Measurements from ENCODE around the gene UGT2B7.
"Not testable (repeated sequence)": the region's sequence is repeated elsewhere in the genome, so short reads cannot be mapped to it uniquely, and the experiment has no call there.

The UGT2B7 gene

GRCh38 chr4:69089388-69089787 is 6.9 kb upstream of the UGT2B7 start:
- DNase-seq = no peak

GRCh38 chr4:69092190-69092589 is 4.1 kb upstream of the UGT2B7 start:
- no peak for DNase-seq

- DNase-seq = no peak
Measured at GRCh38 chr4:69092980-69093568, 3.2 kb upstream of the UGT2B7 start.

GRCh38 chr4:69093681-69094080 is 2.6 kb upstream of the UGT2B7 start:
- DNase-seq = no peak

- DNase-seq = no peak
Measured at GRCh38 chr4:69095301-69095731, 958 bp upstream of the UGT2B7 start.

GRCh38 chr4:69096810-69097209 is 536 bp downstream of the UGT2B7 start:
- DNase-seq = no peak

- DNase-seq = no peak
Measured at GRCh38 chr4:69098470-69098869, 2.2 kb downstream of the UGT2B7 start.

- DNase-seq = no peak
Measured at GRCh38 chr4:69099910-69100309, 3.6 kb downstream of the UGT2B7 start.

GRCh38 chr4:69102668-69103067 is 6.4 kb downstream of the UGT2B7 start:
- not testable (repeated sequence) for DNase-seq

GRCh38 chr4:69104719-69105275 is 8.5 kb downstream of the UGT2B7 start:
- DNase-seq = no peak

- DNase-seq = not testable (repeated sequence)
Measured at GRCh38 chr4:69115151-69115850, 19.0 kb downstream of the UGT2B7 start.

GRCh38 chr4:69115851-69116213 is 19.6 kb downstream of the UGT2B7 start:
- DNase-seq = no peak

- DNase-seq = no peak
Measured at GRCh38 chr4:69116645-69117321, 20.5 kb downstream of the UGT2B7 start.

GRCh38 chr4:69120870-69121269 is 24.6 kb downstream of the UGT2B7 start:
- no peak for DNase-seq

- no peak for DNase-seq
Measured at GRCh38 chr4:69122476-69122875, 26.2 kb downstream of the UGT2B7 start.

GRCh38 chr4:69124941-69125340 is 28.7 kb downstream of the UGT2B7 start:
- no peak for DNase-seq

- no peak for DNase-seq
Measured at GRCh38 chr4:69126024-69126423, 29.8 kb downstream of the UGT2B7 start.

- no peak for DNase-seq
Measured at GRCh38 chr4:69133993-69134392, 37.7 kb downstream of the UGT2B7 start.

- DNase-seq = no peak
Measured at GRCh38 chr4:69134471-69134870, 38.2 kb downstream of the UGT2B7 start.

GRCh38 chr4:69141320-69141719 is 45.0 kb downstream of the UGT2B7 start:
- DNase-seq = no peak

GRCh38 chr4:69147334-69147733 is 51.1 kb downstream of the UGT2B7 start:
- DNase-seq = no peak

GRCh38 chr4:69154021-69154420 is 57.7 kb downstream of the UGT2B7 start:
- no peak for DNase-seq

GRCh38 chr4:69156913-69157312 is 60.6 kb downstream of the UGT2B7 start:
- no peak for DNase-seq

Measured in retina (tissue), 1 donor.